ENCODE results near the gene OR9K2.

DNA sequence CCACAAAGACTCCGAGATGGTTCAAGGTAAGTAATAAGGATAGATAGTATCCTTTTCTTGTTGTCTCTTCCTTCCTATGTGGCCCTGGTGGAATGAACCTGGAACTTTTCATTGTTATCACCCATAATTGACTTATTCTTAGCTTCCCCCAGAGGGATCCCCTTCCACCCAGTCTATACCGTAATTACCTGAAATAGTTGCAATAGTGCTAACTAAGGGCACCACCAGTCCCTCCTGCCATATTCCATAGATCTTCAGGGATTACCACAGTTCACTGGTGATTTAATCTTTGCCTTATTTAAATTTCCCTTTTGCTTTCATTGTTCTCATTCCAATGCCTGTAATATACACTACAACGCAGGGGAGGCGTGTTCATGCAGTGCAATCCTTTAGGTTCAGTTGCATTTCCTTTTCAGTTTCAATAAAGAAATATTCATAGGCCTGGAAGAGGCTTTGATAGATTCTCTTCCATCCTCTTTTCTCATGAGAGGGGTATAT is 13.8 kb upstream of the OR9K2 start:
- TF ChIP-seq, protein P1, sequence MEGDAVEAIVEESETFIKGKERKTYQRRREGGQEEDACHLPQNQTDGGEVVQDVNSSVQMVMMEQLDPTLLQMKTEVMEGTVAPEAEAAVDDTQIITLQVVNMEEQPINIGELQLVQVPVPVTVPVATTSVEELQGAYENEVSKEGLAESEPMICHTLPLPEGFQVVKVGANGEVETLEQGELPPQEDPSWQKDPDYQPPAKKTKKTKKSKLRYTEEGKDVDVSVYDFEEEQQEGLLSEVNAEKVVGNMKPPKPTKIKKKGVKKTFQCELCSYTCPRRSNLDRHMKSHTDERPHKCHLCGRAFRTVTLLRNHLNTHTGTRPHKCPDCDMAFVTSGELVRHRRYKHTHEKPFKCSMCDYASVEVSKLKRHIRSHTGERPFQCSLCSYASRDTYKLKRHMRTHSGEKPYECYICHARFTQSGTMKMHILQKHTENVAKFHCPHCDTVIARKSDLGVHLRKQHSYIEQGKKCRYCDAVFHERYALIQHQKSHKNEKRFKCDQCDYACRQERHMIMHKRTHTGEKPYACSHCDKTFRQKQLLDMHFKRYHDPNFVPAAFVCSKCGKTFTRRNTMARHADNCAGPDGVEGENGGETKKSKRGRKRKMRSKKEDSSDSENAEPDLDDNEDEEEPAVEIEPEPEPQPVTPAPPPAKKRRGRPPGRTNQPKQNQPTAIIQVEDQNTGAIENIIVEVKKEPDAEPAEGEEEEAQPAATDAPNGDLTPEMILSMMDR (conservative IDR thresholded peaks at IDR 0.05; ENCODE audit: low read depth, low read length) = no peak
- TF ChIP-seq RFX5 (IDR thresholded peaks at IDR 0.05; ENCODE audit: low read depth, low read length) (no peak), FOS (IDR thresholded peaks at IDR 0.05; ENCODE audit: low read depth, low read length) (no peak), SMC3 (IDR thresholded peaks at IDR 0.05; ENCODE audit: low read depth, low read length) (no peak), POLR2A (IDR thresholded peaks at IDR 0.05; ENCODE audit: low read depth, low read length) (no peak)
